ENCODE results near the gene SETD6. TPM values are rescaled to one million over a fixed set of nuclear protein-coding genes. Genes with fewer than 3 reads are reported as not detected.

The SETD6 gene
- total RNA-seq, 1 experiment from 2014 or later: 22.0 TPM

- no peak overlapping the region for H2AFZ ChIP-seq (ENCODE audit: low read length)
- H3F3A ChIP-seq (ENCODE audit: low read length, unreplicated experiment): no peaks in the 10 kb centered on the region
- no peak overlapping the region for H3K4me3 ChIP-seq (ENCODE audit: low read length)
- no peaks in the 10 kb centered on the region for H3K79me2 ChIP-seq (ENCODE audit: low read length)
- H3K9me3 ChIP-seq (ENCODE audit: low read length): no peaks in the 10 kb centered on the region
- intact Hi-C loops (cut with micrococcal nuclease): no loop called here
- TF ChIP-seq EZH2 (IDR thresholded peaks at IDR 0.05; ENCODE audit: low read length, unreplicated experiment): no peak
- TF ChIP-seq, protein P1, sequence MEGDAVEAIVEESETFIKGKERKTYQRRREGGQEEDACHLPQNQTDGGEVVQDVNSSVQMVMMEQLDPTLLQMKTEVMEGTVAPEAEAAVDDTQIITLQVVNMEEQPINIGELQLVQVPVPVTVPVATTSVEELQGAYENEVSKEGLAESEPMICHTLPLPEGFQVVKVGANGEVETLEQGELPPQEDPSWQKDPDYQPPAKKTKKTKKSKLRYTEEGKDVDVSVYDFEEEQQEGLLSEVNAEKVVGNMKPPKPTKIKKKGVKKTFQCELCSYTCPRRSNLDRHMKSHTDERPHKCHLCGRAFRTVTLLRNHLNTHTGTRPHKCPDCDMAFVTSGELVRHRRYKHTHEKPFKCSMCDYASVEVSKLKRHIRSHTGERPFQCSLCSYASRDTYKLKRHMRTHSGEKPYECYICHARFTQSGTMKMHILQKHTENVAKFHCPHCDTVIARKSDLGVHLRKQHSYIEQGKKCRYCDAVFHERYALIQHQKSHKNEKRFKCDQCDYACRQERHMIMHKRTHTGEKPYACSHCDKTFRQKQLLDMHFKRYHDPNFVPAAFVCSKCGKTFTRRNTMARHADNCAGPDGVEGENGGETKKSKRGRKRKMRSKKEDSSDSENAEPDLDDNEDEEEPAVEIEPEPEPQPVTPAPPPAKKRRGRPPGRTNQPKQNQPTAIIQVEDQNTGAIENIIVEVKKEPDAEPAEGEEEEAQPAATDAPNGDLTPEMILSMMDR (conservative IDR thresholded peaks at IDR 0.05; ENCODE audit: low read depth, low read length): no peak
- TF ChIP-seq EZH2phosphoT487 (IDR thresholded peaks at IDR 0.05; ENCODE audit: borderline replicate concordance, low read length): no peak
- H3K27ac ChIP-seq (ENCODE audit: low read length): no peak overlapping the region
- no peak overlapping the region for H3K9ac ChIP-seq (ENCODE audit: low read length)
- no peak overlapping the region for H3K4me2 ChIP-seq (ENCODE audit: low read length)
- ChIA-PET POLR2A (ENCODE audit: unreplicated experiment) (no interaction called here), CTCF (no interaction called here)
- no peaks in the 10 kb centered on the region for H3K9me2 ChIP-seq (replicated peaks; ENCODE audit: low read length)
- DNase-seq (no peak), ATAC-seq (no peak)
- H4K20me1 ChIP-seq (ENCODE audit: low read length): no peaks in the 10 kb centered on the region
- no TSS peak for BruUV-seq (replicated peaks)
- peaks cover 7% of the 10 kb centered on the region; the same call in 1 of the 2 replicates for H3K4me1 ChIP-seq (ENCODE audit: insufficient read depth, low read length)
- no peaks in the 10 kb centered on the region for H3K36me3 ChIP-seq (ENCODE audit: low read depth, low read length)
- no peaks in the 10 kb centered on the region for H3K27me3 ChIP-seq (ENCODE audit: low read length)
Measured at GRCh38 chr16:58502217-58502921, 12.9 kb upstream of the SETD6 start.

GRCh38 chr16:58503166-58503862 is 12.0 kb upstream of the SETD6 start:
- POLR2A ChIA-PET (ENCODE audit: unreplicated experiment): no interaction called here
- intact Hi-C loops (cut with micrococcal nuclease): no loop called here
- no peak for ATAC-seq

More at GRCh38 chr16:58503166-58503862, 12.0 kb upstream of the SETD6 start:
- Histone ChIP-seq H3K4me1 (ENCODE audit: insufficient read depth, low read length) (peaks cover 7% of the 10 kb centered on the region; the same call in 1 of the 2 replicates), H3K9me3 (ENCODE audit: low read length) (no peaks in the 10 kb centered on the region), H3F3A (ENCODE audit: low read length, unreplicated experiment) (no peaks in the 10 kb centered on the region), H3K4me3 (ENCODE audit: low read length) (no peak overlapping the region), H3K27me3 (ENCODE audit: low read length) (no peaks in the 10 kb centered on the region), H4K20me1 (ENCODE audit: low read length) (no peaks in the 10 kb centered on the region), H3K9ac (ENCODE audit: low read length) (no peak overlapping the region), H3K27ac (ENCODE audit: low read length) (no peak overlapping the region), H2AFZ (ENCODE audit: low read length) (no peak overlapping the region), H3K79me2 (ENCODE audit: low read length) (no peaks in the 10 kb centered on the region), H3K9me2 (replicated peaks; ENCODE audit: low read length) (no peaks in the 10 kb centered on the region), H3K36me3 (ENCODE audit: low read depth, low read length) (no peaks in the 10 kb centered on the region), H3K4me2 (ENCODE audit: low read length) (no peak overlapping the region)
- no TSS peak for BruUV-seq (replicated peaks)
- DNase-seq: no peak
- no peak for TF ChIP-seq EZH2 (IDR thresholded peaks at IDR 0.05; ENCODE audit: low read length, unreplicated experiment)
- TF ChIP-seq, protein P1 (conservative IDR thresholded peaks at IDR 0.05; ENCODE audit: low read depth, low read length): no peak
- TF ChIP-seq EZH2phosphoT487 (IDR thresholded peaks at IDR 0.05; ENCODE audit: borderline replicate concordance, low read length): no peak
- CTCF ChIA-PET: no interaction called here

Data from PC-3 (cell line).